Fibroblast of pulmonary artery (primary cell): ENCODE results near the gene ATP1B4.

Experiments
- DNase-seq: peaks from one replicate; pipeline ENCODE4 v3.0.0-alpha.2; 2010; ENCODE audit warnings: low read depth
- H3K4me3 ChIP-seq: replicated peaks from 2 replicates; pipeline ENCODE4 v1.5.1; 2011; ENCODE audit warnings: low read depth, mild to moderate bottlenecking, control low read depth, low read length, moderate library complexity
- CTCF ChIP-seq: IDR thresholded peaks from 2 replicates; pipeline ENCODE4 v1.5.1; 2011; ENCODE audit warnings: mild to moderate bottlenecking, control low read depth, low read length, inconsistent platforms; ENCODE audit errors: missing control alignments

Gene ATP1B4

GRCh38 chrX:120361764-120362305 lies at the start of gene ATP1B4:
Gene ATP1B4 (plus strand): TSS chrX:120362089. CDS start chrX:120362169, 80 bp downstream.
- no peak for DNase-seq
- no peak within 1 kb of the TSS for H3K4me3 ChIP-seq
- no peak for TF ChIP-seq CTCF

GRCh38 chrX:120315776-120316175 lies 46.1 kb upstream of the ATP1B4 start:
- no peak for DNase-seq
- no peak for TF ChIP-seq CTCF
- H3K4me3 ChIP-seq, result no peak overlapping the region

GRCh38 chrX:120316587-120317283 lies 45.2 kb upstream of the ATP1B4 start:
- no peak for TF ChIP-seq CTCF
- no peak overlapping the region for H3K4me3 ChIP-seq
- peak; percentile 13 for DNase-seq

GRCh38 chrX:120318411-120318810 lies 43.5 kb upstream of the ATP1B4 start:
- no peak overlapping the region for H3K4me3 ChIP-seq
- TF ChIP-seq CTCF, result no peak
- no peak for DNase-seq

- no peak for TF ChIP-seq CTCF
- no peak for DNase-seq
Measured at GRCh38 chrX:120321520-120322281, 40.2 kb upstream of the ATP1B4 start.

GRCh38 chrX:120331116-120331515 lies 30.8 kb upstream of the ATP1B4 start:
- no peak for DNase-seq
- no peak for TF ChIP-seq CTCF
- H3K4me3 ChIP-seq, result no peak overlapping the region

More at GRCh38 chrX:120321520-120322281, 40.2 kb upstream of the ATP1B4 start:
- no peak overlapping the region for H3K4me3 ChIP-seq
